IMR-90 (cell line): ENCODE measurements around the gene MAPK8IP1.

Experiments used
- BHLHE40 ChIP-seq: fragments of 150-350 bp; IDR thresholded peaks from 2 replicates; pipeline ENCODE4 v1.6.1; 2016; ENCODE audit warnings: mild to moderate bottlenecking, low read depth, low read length
- CEBPB ChIP-seq: IDR thresholded peaks from 2 replicates; pipeline ENCODE4 v1.6.1; 2012; ENCODE audit warnings: low read depth, low read length, improper control_type of control experiment
- MAFK ChIP-seq: IDR thresholded peaks from 2 replicates; pipeline ENCODE4 v1.6.1; 2012; ENCODE audit warnings: low read depth, low read length, improper control_type of control experiment
- POLR2A ChIP-seq: IDR thresholded peaks from 2 replicates; pipeline ENCODE4 v1.6.1; 2012; ENCODE audit warnings: mild to moderate bottlenecking, low read depth, low read length
- RAD21 ChIP-seq: IDR thresholded peaks from 2 replicates; pipeline ENCODE4 v1.6.1; 2012; ENCODE audit warnings: low read length, improper control_type of control experiment
- RCOR1 ChIP-seq: IDR thresholded peaks from 2 replicates; pipeline ENCODE4 v1.6.1; 2012; ENCODE audit warnings: mild to moderate bottlenecking, low read length, improper control_type of control experiment; ENCODE audit not compliant: insufficient replicate concordance
- RFX5 ChIP-seq: IDR thresholded peaks from 2 replicates; pipeline ENCODE4 v1.8.0; 2012; ENCODE audit warnings: low read depth, mild to moderate bottlenecking, low read length, moderate library complexity
- TF ChIP-seq, protein P1 (sequence below): conservative IDR thresholded peaks from 2 replicates; pipeline ENCODE4 v1.5.1; 2012; ENCODE audit warnings: mild to moderate bottlenecking, low read depth, low read length, improper control_type of control experiment
- TF ChIP-seq, protein P2 (sequence below): fragments of 150-350 bp; IDR thresholded peaks from 2 replicates; pipeline ENCODE4 v1.6.1; 2016; ENCODE audit warnings: low read depth, mild to moderate bottlenecking, low read length, moderate library complexity, borderline replicate concordance

- TF ChIP-seq, protein P1, sequence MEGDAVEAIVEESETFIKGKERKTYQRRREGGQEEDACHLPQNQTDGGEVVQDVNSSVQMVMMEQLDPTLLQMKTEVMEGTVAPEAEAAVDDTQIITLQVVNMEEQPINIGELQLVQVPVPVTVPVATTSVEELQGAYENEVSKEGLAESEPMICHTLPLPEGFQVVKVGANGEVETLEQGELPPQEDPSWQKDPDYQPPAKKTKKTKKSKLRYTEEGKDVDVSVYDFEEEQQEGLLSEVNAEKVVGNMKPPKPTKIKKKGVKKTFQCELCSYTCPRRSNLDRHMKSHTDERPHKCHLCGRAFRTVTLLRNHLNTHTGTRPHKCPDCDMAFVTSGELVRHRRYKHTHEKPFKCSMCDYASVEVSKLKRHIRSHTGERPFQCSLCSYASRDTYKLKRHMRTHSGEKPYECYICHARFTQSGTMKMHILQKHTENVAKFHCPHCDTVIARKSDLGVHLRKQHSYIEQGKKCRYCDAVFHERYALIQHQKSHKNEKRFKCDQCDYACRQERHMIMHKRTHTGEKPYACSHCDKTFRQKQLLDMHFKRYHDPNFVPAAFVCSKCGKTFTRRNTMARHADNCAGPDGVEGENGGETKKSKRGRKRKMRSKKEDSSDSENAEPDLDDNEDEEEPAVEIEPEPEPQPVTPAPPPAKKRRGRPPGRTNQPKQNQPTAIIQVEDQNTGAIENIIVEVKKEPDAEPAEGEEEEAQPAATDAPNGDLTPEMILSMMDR = no peak
- no peak for TF ChIP-seq RCOR1
- TF ChIP-seq POLR2A = no peak
- TF ChIP-seq, protein P2, sequence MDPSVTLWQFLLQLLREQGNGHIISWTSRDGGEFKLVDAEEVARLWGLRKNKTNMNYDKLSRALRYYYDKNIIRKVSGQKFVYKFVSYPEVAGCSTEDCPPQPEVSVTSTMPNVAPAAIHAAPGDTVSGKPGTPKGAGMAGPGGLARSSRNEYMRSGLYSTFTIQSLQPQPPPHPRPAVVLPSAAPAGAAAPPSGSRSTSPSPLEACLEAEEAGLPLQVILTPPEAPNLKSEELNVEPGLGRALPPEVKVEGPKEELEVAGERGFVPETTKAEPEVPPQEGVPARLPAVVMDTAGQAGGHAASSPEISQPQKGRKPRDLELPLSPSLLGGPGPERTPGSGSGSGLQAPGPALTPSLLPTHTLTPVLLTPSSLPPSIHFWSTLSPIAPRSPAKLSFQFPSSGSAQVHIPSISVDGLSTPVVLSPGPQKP = no peak
- TF ChIP-seq CEBPB = no peak
- no peak for TF ChIP-seq RFX5
- TF ChIP-seq RAD21 = no peak
- TF ChIP-seq MAFK = no peak
- TF ChIP-seq BHLHE40 = no peak
These were observed 31.8 kb downstream of the MAPK8IP1 start for GRCh38 chr11:45917286-45917622.
